NT2/D1 (cell line): Measurements from ENCODE around the gene GSAP.

Experiments used
- SUZ12 ChIP-seq: IDR thresholded peaks from 2 replicates; pipeline ENCODE4 v1.6.1; 2011; ENCODE audit not compliant: insufficient read length, insufficient read depth; ENCODE audit errors: extremely low read depth
- YY1 ChIP-seq: IDR thresholded peaks from 2 replicates; pipeline ENCODE4 v1.6.1; 2011; ENCODE audit not compliant: insufficient read length, insufficient read depth

GRCh38 chr7:77428777-77429231 lies 12.7 kb upstream of the GSAP start:
- TF ChIP-seq YY1 (no peak), SUZ12 (no peak)
